Psoas muscle (tissue), 8 donors: ENCODE measurements around the gene TMEM204. TPM values are rescaled to one million over a fixed set of nuclear protein-coding genes. Genes with fewer than 3 reads are reported as not detected.

Source experiments
- ATAC-seq, 4 donors: fragments of 200-7000 bp; cut with Tn5 transposase; one replicate each; pipeline ENCODE4 v1.9.1; 2020; ENCODE audit warnings: moderate library complexity in 3 of 4, mild to moderate bottlenecking in 2 of 4
- DNase-seq, 2 donors: peaks; one replicate each; pipeline ENCODE4 v3.0.0-alpha.2; 2020
- H3K27ac ChIP-seq: fragments of 200-600 bp; one replicate; pipeline ENCODE4 v1.8.0; 2022
- H3K27me3 ChIP-seq, 3 donors: fragments of 200-600 bp in 1 of 3; one replicate each; pipeline versions ENCODE4 v1.6.1 to v1.8.0; 2013 to 2022; ENCODE audit warnings: low read length in 2 of 3, mild to moderate bottlenecking in 2 of 3, moderate library complexity in 1 of 3; ENCODE audit not compliant: insufficient read depth in 3 of 3
- H3K36me3 ChIP-seq, 2 donors: fragments of 200-600 bp in 1 of 2; one replicate each; pipeline versions ENCODE4 v1.6.1 to v1.8.0; 2013 to 2022; ENCODE audit warnings: low read depth in 1 of 2, mild to moderate bottlenecking in 1 of 2, moderate library complexity in 1 of 2; ENCODE audit not compliant: insufficient read depth in 1 of 2
- H3K4me1 ChIP-seq: fragments of 200-600 bp; one replicate; pipeline ENCODE4 v1.8.0; 2022
- H3K4me3 ChIP-seq: fragments of 200-600 bp; one replicate; pipeline ENCODE4 v1.8.0; 2022; ENCODE audit warnings: mild to moderate bottlenecking
- H3K9me3 ChIP-seq: fragments of 200-600 bp; one replicate; pipeline ENCODE4 v1.8.0; 2022
- WGBS, 3 donors: extraction: QIAGEN DNeasy Blood & Tissue Kit; methylation state at CpG; one replicate each; pipeline versions ENCODE4 v1.1.6 to v1.1.7; 2013; 5-methylcytosine and 5-hydroxymethylcytosine counted together
- intact Hi-C, 2 donors: fragments of 100-400 bp; cut with DNase I; formaldehyde crosslinking; loops; one replicate each; pipeline versions ENCODE4 v1.11.0 to v1.14.2; 2022
- polyA plus RNA-seq, 3 donors: library from polyadenylated mRNA; stranded (reverse); fragments of 200-250 nt; gene quantifications; one replicate each; pipeline ENCODE4 v1.2.3, GENCODE V29; 2013
- total RNA-seq, 4 donors: library from RNA; stranded (reverse); fragmentation: NEBNext Ultra II Directional in 2 of 4; extraction: Animal tissue kit (Norgen Biotek cat#: 25700) in 2 of 4; gene quantifications; one replicate each; pipeline versions ENCODE4 v1.2.1 to v1.2.4, GENCODE V29; 2021 to 2023
- TF ChIP-seq, protein P1 (sequence below): fragments of 200-600 bp; IDR thresholded peaks from one replicate; pipeline ENCODE4 v1.8.0; 2022; ENCODE audit warnings: antibody characterized with exemption
- donor health status: healthy with polysubstance abuse.
- donor health status: DM: no; HTN: no; CAD: no; lungs with moderate emphysema.
- donor health status: Bipolar disorder and iron deficiency.
- donor health status: healthy.
- donor health status: DM: yes; HTN: yes; CAD: no.
- donor health status: DM: no; HTN: no; CAD: no.
- donor health status: DM: no; HTN: no; CAD: no.
- donor health status: DM: yes; HTN: yes; CAD: no.

Gene TMEM204
- total and polyA plus RNA-seq, 7 donors, result 7.5 to 22.3 (median 11.8) TPM

DNA sequence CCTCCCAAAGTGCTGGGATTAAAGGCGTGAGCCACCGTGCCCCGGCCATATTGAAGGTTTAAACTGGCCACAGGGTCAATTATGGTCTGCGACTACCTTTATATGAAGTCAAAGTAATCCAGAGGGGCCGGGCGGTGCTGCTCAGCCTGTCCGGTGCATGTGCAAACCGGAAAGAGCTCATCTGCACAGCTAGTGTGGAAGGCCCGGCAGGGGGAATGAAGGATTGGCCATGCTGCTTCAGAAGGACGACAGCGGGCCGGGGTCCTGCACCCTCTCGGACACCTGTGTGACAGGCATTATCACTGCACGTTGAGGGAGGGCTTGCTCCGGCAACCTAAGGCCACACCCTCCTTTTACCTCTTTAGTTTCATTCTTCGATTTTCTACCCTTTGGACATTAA is 23.6 kb downstream of the TMEM204 start:
- Histone ChIP-seq H3K27ac (no peak overlapping the region), H3K4me1 (no peaks in the 10 kb centered on the region), H3K4me3 (no peak overlapping the region), H3K36me3 (peaks cover 1 to 70% of the 10 kb centered on the region in 2 donors), H3K9me3 (no peaks in the 10 kb centered on the region), H3K27me3 (no peaks in the 10 kb centered on the region)
- DNase-seq (no peak), ATAC-seq (no peak)
- TF ChIP-seq, protein P1, sequence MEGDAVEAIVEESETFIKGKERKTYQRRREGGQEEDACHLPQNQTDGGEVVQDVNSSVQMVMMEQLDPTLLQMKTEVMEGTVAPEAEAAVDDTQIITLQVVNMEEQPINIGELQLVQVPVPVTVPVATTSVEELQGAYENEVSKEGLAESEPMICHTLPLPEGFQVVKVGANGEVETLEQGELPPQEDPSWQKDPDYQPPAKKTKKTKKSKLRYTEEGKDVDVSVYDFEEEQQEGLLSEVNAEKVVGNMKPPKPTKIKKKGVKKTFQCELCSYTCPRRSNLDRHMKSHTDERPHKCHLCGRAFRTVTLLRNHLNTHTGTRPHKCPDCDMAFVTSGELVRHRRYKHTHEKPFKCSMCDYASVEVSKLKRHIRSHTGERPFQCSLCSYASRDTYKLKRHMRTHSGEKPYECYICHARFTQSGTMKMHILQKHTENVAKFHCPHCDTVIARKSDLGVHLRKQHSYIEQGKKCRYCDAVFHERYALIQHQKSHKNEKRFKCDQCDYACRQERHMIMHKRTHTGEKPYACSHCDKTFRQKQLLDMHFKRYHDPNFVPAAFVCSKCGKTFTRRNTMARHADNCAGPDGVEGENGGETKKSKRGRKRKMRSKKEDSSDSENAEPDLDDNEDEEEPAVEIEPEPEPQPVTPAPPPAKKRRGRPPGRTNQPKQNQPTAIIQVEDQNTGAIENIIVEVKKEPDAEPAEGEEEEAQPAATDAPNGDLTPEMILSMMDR, result no peak
- 89 to 93% (median 90%) methylated on average over 16 of the region's 16 CpGs for WGBS, 3 donors
- intact Hi-C loops, result no loop called here

DNA sequence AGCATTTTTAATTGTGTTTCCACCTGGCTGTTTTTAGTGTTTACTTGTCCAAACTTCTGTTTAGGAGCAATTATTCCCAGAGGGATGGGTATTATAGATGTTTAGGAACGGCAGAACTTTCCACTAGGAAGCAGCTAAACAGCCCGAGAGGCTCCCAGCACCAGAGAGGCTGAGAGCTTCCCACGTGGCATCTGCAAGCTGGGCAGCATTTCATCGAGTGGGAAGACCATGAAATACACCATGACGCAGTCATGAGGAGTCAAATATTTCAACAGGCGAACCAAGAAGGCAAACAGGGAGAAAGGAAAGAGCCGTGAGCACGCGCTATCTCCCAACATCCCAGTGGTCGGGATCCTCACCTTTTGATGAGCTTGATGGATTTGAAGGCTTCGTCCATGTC is 24.1 kb downstream of the TMEM204 start:
- TF ChIP-seq, protein P1, result no peak
- DNase-seq (no peak), ATAC-seq (no peak)
- Histone ChIP-seq H3K27me3 (no peaks in the 10 kb centered on the region), H3K4me1 (no peaks in the 10 kb centered on the region), H3K9me3 (no peaks in the 10 kb centered on the region), H3K4me3 (no peak overlapping the region), H3K27ac (no peak overlapping the region), H3K36me3 (peaks cover 3 to 75% of the 10 kb centered on the region in 2 donors)
- 68 to 75% (median 70%) methylated on average over 11 of the region's 11 CpGs for WGBS, 3 donors
- intact Hi-C loops, result no loop called here

DNA sequence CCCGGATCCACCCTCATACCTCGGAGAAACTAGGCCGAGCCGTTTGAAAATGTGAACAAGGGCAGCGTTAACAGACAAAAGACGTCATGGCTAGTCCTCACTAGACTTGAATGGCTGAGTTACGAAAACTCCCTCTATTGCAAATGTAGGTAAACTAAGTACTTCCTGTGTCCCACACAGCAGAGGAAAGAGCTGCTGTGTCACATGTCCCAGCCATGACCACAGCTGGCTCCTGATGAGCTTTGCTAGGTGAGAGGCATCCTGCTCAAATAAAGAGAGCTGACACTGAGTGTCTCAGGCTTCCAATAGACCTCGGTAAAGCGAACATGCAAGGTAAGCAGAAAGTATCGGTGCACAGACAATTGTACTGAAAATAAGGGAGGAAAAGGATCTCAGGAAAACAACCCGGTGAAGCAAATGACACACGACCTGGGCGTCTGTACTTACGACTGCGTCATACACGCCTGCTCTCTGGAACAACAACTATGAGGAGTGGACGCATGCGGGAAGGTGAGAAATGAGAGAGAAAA is 26.0 kb downstream of the TMEM204 start:
- Histone ChIP-seq H3K27me3 (no peaks in the 10 kb centered on the region), H3K4me1 (no peaks in the 10 kb centered on the region), H3K27ac (no peak overlapping the region), H3K36me3 (peaks cover 3 to 77% of the 10 kb centered on the region in 2 donors), H3K9me3 (no peaks in the 10 kb centered on the region), H3K4me3 (no peak overlapping the region)
- ATAC-seq (no peak), DNase-seq (no peak)
- intact Hi-C loops, result no loop called here
- WGBS, 3 donors, result 78 to 85% (median 82%) methylated on average over 18 of the region's 18 CpGs
- TF ChIP-seq, protein P1, result no peak

DNA sequence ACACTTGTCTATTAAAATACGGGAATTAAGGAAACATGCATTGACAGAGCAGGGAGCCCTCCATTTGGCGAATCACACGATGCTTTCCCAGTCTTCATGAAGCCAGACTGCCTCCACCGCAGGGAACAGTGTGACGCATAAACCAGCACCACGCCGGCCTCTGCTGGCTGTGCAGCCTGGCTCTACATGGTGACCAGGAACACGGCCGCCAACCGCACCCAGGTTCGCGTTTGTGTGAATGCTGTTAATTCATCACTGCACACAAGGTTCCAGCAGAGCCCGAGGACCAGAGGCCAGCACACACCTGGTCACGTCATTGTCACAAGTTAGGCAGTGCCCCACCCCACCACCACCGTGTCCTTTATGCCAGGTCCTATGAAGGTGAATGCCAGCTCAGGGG is 26.7 kb downstream of the TMEM204 start:
- peaks cover 3 to 72% of the 10 kb centered on the region in 2 donors for H3K36me3 ChIP-seq
- H3K9me3 ChIP-seq, result no peaks in the 10 kb centered on the region
- H3K4me1 ChIP-seq, result no peaks in the 10 kb centered on the region
- no peak overlapping the region for H3K27ac ChIP-seq
- intact Hi-C loops, result loop anchor here (5.0 kb wide), 2 partner anchors 47 to 63 kb away; no protein-coding TSS in a partner anchor
- TF ChIP-seq, protein P1, result no peak
- DNase-seq (no peak), ATAC-seq (no peak)
- WGBS, 3 donors, result 81 to 89% (median 83%) methylated on average over 15 of the region's 15 CpGs
- H3K27me3 ChIP-seq, result no peaks in the 10 kb centered on the region
- no peak overlapping the region for H3K4me3 ChIP-seq

DNA sequence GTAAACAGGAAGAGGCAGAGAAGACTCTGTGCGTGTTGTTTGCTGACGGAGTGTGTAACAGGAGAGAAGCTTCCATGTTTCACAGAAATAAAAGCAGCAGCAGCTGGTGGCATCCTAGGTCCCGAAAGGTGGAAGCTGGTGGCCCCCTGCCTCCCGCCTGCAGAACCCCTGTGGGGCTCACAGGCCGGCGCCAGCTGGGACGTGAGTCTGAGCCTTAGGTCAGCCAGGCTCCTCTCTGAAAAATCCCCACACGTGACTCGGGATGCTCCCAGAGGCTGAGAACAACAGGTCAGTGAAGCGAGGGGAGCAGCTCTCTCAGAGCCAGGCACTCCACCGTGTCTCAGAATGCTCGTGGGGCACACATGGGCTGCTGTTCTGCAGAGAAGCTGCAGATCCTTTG is 27.4 kb downstream of the TMEM204 start:
- TF ChIP-seq, protein P1, result no peak
- Histone ChIP-seq H3K27me3 (no peaks in the 10 kb centered on the region), H3K4me3 (no peak overlapping the region), H3K4me1 (no peaks in the 10 kb centered on the region), H3K9me3 (no peaks in the 10 kb centered on the region), H3K36me3 (peaks cover 3 to 64% of the 10 kb centered on the region in 2 donors), H3K27ac (no peak overlapping the region)
- 74 to 76% (median 75%) methylated on average over 12 of the region's 12 CpGs for WGBS, 3 donors
- no peak for ATAC-seq
- DNase-seq, result no peak
- intact Hi-C loops, result loop anchor here (5.0 kb wide), 2 partner anchors 46 to 64 kb away; no protein-coding TSS in a partner anchor
